HCT116 (cell line): ENCODE results near the gene TMEM147. TPM values are rescaled to one million over a fixed set of nuclear protein-coding genes. Genes with fewer than 3 reads are reported as not detected.
A peak's percentile ranks its signal among the peaks of the same experiment; 100 is the strongest.

Experiments used
- ATAC-seq: fragments of 200-7000 bp; cut with Tn5 transposase; 2 replicates; pipeline ENCODE4 v1.9.1; 2020; ENCODE audit warnings: mild to moderate bottlenecking, moderate library complexity
- BruUV-seq: library from RNA; stranded (reverse); fragments of 400-500 nt; replicated peaks from 2 replicates; lab custom pipeline; 2021; lab: Mats Ljungman, UMichigan
- CTCF ChIA-PET: fragments of 300-600 bp; sonication (Branson Sonifier 250); formaldehyde crosslinking; loops from one replicate; lab custom pipeline; 2021; ENCODE audit warnings: antibody characterized with exemption; lab: Charles Lee
- POLR2A ChIA-PET: fragments of 300-600, 350-600 bp; sonication (Branson Sonifier 250); formaldehyde crosslinking; loops from one replicate; lab custom pipeline; 2021; ENCODE audit warnings: antibody characterized with exemption; lab: Charles Lee
- RAD21 ChIA-PET, 2 experiments: fragments of 300-600 bp; sonication (Branson Sonifier 250); formaldehyde crosslinking; loops; one replicate each; lab custom pipeline; 2023; ENCODE audit warnings: low total read pairs in 2 of 2; ENCODE audit not compliant: uncharacterized antibody in 2 of 2, unreplicated experiment in 2 of 2, low non-redundant PET in 1 of 2; lab: Charles Lee
- DNase-seq: peaks from one replicate; pipeline ENCODE4 v3.0.0-alpha.2; 2010; ENCODE audit warnings: low read depth, low spot score
- H2AFZ ChIP-seq: fragments of 200-600 bp; shearing (Covaris generic), sonication (generic); 2 replicates; pipeline ENCODE4 v1.6.1; 2017; ENCODE audit warnings: low read depth, mixed run types, mixed read lengths, antibody characterized with exemption, low read length; ENCODE audit not compliant: poor library complexity, severe bottlenecking
- H3K27ac ChIP-seq: 2 replicates; pipeline ENCODE4 v1.5.1; 2012; ENCODE audit warnings: low read depth, low read length
- H3K27me3 ChIP-seq: fragments of 200-600 bp; sonication (generic); 2 replicates; pipeline ENCODE4 v1.6.1; 2016; ENCODE audit warnings: mixed run types, low read length, mixed read lengths; ENCODE audit not compliant: insufficient read depth
- H3K36me3 ChIP-seq, 2 experiments: fragments of 200-500 bp in 1 of 2; fragments of 200-600 bp in 1 of 2; sonication (Bioruptor generic) in 1 of 2; sonication (generic) in 1 of 2; 2 replicates each; pipeline versions ENCODE4 v1.5.1 to v1.6.1; 2014 to 2016; ENCODE audit warnings: low read length in 2 of 2, inconsistent platforms in 1 of 2, mixed read lengths in 1 of 2, mixed run types in 1 of 2; ENCODE audit not compliant: insufficient read depth in 2 of 2, control insufficient read depth in 1 of 2
- H3K4me1 ChIP-seq, 2 experiments: fragments of 200-600 bp in 1 of 2; sonication (generic) in 1 of 2; 2 replicates each; pipeline versions ENCODE4 v1.5.1 to v1.6.1; 2012 to 2017; ENCODE audit warnings: low read length in 2 of 2, inconsistent platforms in 1 of 2, mild to moderate bottlenecking in 1 of 2, mixed read lengths in 1 of 2, mixed run types in 1 of 2, moderate library complexity in 1 of 2; ENCODE audit not compliant: insufficient read depth in 2 of 2, control insufficient read depth in 1 of 2
- H3K4me2 ChIP-seq: fragments of 200-600 bp; sonication (generic); 2 replicates; pipeline ENCODE4 v1.6.1; 2017; ENCODE audit warnings: mixed run types, low read length, mixed read lengths
- H3K4me3 ChIP-seq, 2 experiments: fragments of 200-600 bp in 1 of 2; sonication (generic) in 1 of 2; replicated peaks in 1 of 2; 2 replicates each; pipeline ENCODE4 v1.5.1; 2011 to 2016; ENCODE audit warnings: low read length in 2 of 2, control low read depth in 1 of 2, low read depth in 1 of 2, mild to moderate bottlenecking in 1 of 2, mixed read lengths in 1 of 2, mixed run types in 1 of 2
- H3K79me2 ChIP-seq: fragments of 200-600 bp; sonication (generic); 2 replicates; pipeline ENCODE4 v1.6.1; 2017; ENCODE audit warnings: mild to moderate bottlenecking, mixed run types, low read length, moderate library complexity, mixed read lengths; ENCODE audit not compliant: insufficient read depth
- H3K9ac ChIP-seq: fragments of 200-600 bp; sonication (generic); 2 replicates; pipeline ENCODE4 v1.6.1; 2016; ENCODE audit warnings: low read length, mixed read lengths
- H3K9me2 ChIP-seq: fragments of 200-600 bp; sonication (generic), shearing (Covaris generic); 2 replicates; pipeline ENCODE4 v1.6.1; 2017; ENCODE audit warnings: mixed run types, mild to moderate bottlenecking, moderate library complexity; ENCODE audit not compliant: insufficient read depth
- H3K9me3 ChIP-seq, 2 experiments: fragments of 200-500 bp in 1 of 2; fragments of 200-600 bp in 1 of 2; sonication (Bioruptor generic) in 1 of 2; sonication (generic) in 1 of 2; 2 replicates each; pipeline ENCODE4 v1.6.1; 2014 to 2017; ENCODE audit warnings: low read length in 2 of 2, mixed read lengths in 2 of 2, inconsistent platforms in 1 of 2, low read depth in 1 of 2, mild to moderate bottlenecking in 1 of 2, mixed run types in 1 of 2, moderate library complexity in 1 of 2; ENCODE audit not compliant: control insufficient read depth in 1 of 2, insufficient read depth in 1 of 2
- H4K20me1 ChIP-seq: fragments of 200-600 bp; sonication (generic), shearing (Covaris generic); 2 replicates; pipeline ENCODE4 v1.6.1; 2017; ENCODE audit warnings: mixed run types, mild to moderate bottlenecking, moderate library complexity; ENCODE audit not compliant: insufficient read depth
- CBX3 ChIP-seq: IDR thresholded peaks from 2 replicates; pipeline ENCODE4 v1.6.1; 2012; ENCODE audit warnings: low read depth
- ELF1 ChIP-seq: IDR thresholded peaks from 2 replicates; pipeline ENCODE4 v1.6.1; 2012; ENCODE audit warnings: low read depth, borderline replicate concordance
- EZH2 ChIP-seq: fragments of 200-600 bp; sonication (generic); IDR thresholded peaks from 2 replicates; pipeline ENCODE4 v1.6.1; 2017; ENCODE audit warnings: antibody characterized with exemption, mixed run types
- JUND ChIP-seq: IDR thresholded peaks from 2 replicates; pipeline ENCODE4 v1.6.1; 2012
- MAX ChIP-seq: IDR thresholded peaks from 2 replicates; pipeline ENCODE4 v1.6.1; 2012
- POLR2AphosphoS5 ChIP-seq: IDR thresholded peaks from 2 replicates; pipeline ENCODE4 v1.6.1; 2011; ENCODE audit warnings: mild to moderate bottlenecking, low read depth, low read length, moderate library complexity
- ZBTB33 ChIP-seq: IDR thresholded peaks from 2 replicates; pipeline ENCODE4 v1.6.1; 2011; ENCODE audit warnings: mild to moderate bottlenecking, low read length, moderate library complexity; ENCODE audit not compliant: insufficient replicate concordance; ENCODE audit errors: extremely low read depth
- ZFX ChIP-seq: fragments of 450-650 bp; IDR thresholded peaks from 2 replicates; pipeline ENCODE4 v1.6.1; 2017
- intact Hi-C: fragments of 100-400 bp; cut with micrococcal nuclease; formaldehyde crosslinking; loops from 2 replicates; pipeline ENCODE4 v1.10.0; 2022
- total RNA-seq: library from RNA; stranded (reverse); gene quantifications from one replicate; pipeline ENCODE4 v1.2.1, GENCODE V29; 2021; ENCODE audit not compliant: unreplicated experiment

TMEM147 gene
- total RNA-seq, 1 experiment from 2014 or later, result 128 TPM

- no peaks in the 10 kb centered on the region for H4K20me1 ChIP-seq
- ATAC-seq (no peak), DNase-seq (no peak)
- no peaks in the 10 kb centered on the region for H3K9me2 ChIP-seq
- no peaks in the 10 kb centered on the region for H3K79me2 ChIP-seq
- H2AFZ ChIP-seq, result no peak overlapping the region
- H3K4me3 ChIP-seq, result no peak overlapping the region
- H3K27me3 ChIP-seq, result no peaks in the 10 kb centered on the region
- ChIA-PET RAD21 (no interaction called here), CTCF (no interaction called here), POLR2A (no interaction called here)
- no peak overlapping the region for H3K4me2 ChIP-seq
- H3K4me1 ChIP-seq, result peaks cover 0 to 8% of the 10 kb centered on the region in 2 experiments; a peak in 2 of 4 replicates
- no peaks in the 10 kb centered on the region for H3K36me3 ChIP-seq
- no peaks in the 10 kb centered on the region for H3K9me3 ChIP-seq
- intact Hi-C loops, result no loop called here
- BruUV-seq, result no TSS peak
- H3K9ac ChIP-seq, result no peak overlapping the region
- TF ChIP-seq JUND (no peak), POLR2AphosphoS5 (0 out of 2 replicates have a peak, but pooled peaks have one; percentile 2)
- TF ChIP-seq, all 23 proteins: peak for 1
- no peak overlapping the region for H3K27ac ChIP-seq
Observed at GRCh38 chr19:35529241-35530218, 15.9 kb upstream of the TMEM147 start.

- RAD21 ChIA-PET, result no interaction called here
Observed at GRCh38 chr19:35531291-35531690, 14.1 kb upstream of the TMEM147 start.

More at GRCh38 chr19:35531291-35531690, 14.1 kb upstream of the TMEM147 start:
- Histone ChIP-seq H3K9me3 (no peaks in the 10 kb centered on the region), H3K36me3 (no peaks in the 10 kb centered on the region), H3K27me3 (no peaks in the 10 kb centered on the region), H4K20me1 (no peaks in the 10 kb centered on the region), H3K4me3 (no peak overlapping the region), H2AFZ (no peak overlapping the region), H3K9me2 (no peaks in the 10 kb centered on the region), H3K4me2 (no peak overlapping the region), H3K4me1 (peaks cover 0 to 8% of the 10 kb centered on the region in 2 experiments; a peak in 2 of 4 replicates), H3K27ac (no peak overlapping the region), H3K79me2 (no peaks in the 10 kb centered on the region), H3K9ac (no peak overlapping the region)
- ATAC-seq (no peak), DNase-seq (no peak)
- ChIA-PET POLR2A (interaction anchor here (1.5 kb wide), 1 partner anchor 21 kb away, joined by 4 read pairs; no protein-coding TSS in a partner anchor), CTCF (no interaction called here)
- intact Hi-C loops, result no loop called here
- no TSS peak for BruUV-seq
- TF ChIP-seq ZFX (no peak), EZH2 (no peak), ZBTB33 (no peak), MAX (no peak), JUND (no peak), CBX3 (no peak), ELF1 (no peak)
